GM23338 (cell line): ENCODE measurements around the gene CNTNAP2.

Source experiments
- CREB1 ChIP-seq: fragments of 250-450 bp; sonication (Bioruptor Pico); IDR thresholded peaks from 2 replicates; pipeline ENCODE4 v1.5.0; 2020; ENCODE audit warnings: low read depth, mild to moderate bottlenecking, moderate library complexity
- CTCF ChIP-seq, 2 experiments: fragments of 200-600 bp in 1 of 2; sonication (generic) in 1 of 2; conservative IDR thresholded peaks; 2 replicates each; pipeline versions ENCODE4 v1.5.1 to v1.6.1; 2016 to 2017; ENCODE audit warnings: antibody characterized with exemption in 2 of 2, low read depth in 2 of 2, mild to moderate bottlenecking in 2 of 2, moderate library complexity in 1 of 2
- EZH2 ChIP-seq: fragments of 200-600 bp; sonication (generic); IDR thresholded peaks from one replicate; pipeline ENCODE4 v1.8.0; 2017; ENCODE audit warnings: antibody characterized with exemption, mild to moderate bottlenecking, low read depth; ENCODE audit not compliant: unreplicated experiment
- JUNB ChIP-seq: IDR thresholded peaks from one replicate; pipeline ENCODE4 v1.6.1; 2016; ENCODE audit warnings: antibody characterized with exemption; ENCODE audit not compliant: unreplicated experiment
- NANOG ChIP-seq: IDR thresholded peaks from 2 replicates; pipeline ENCODE4 v1.6.1; 2016; ENCODE audit warnings: antibody characterized with exemption, borderline replicate concordance
- POLR2AphosphoS5 ChIP-seq: IDR thresholded peaks from 2 replicates; pipeline ENCODE4 v1.6.1; 2016; ENCODE audit warnings: antibody characterized with exemption, low read depth
- TF ChIP-seq, protein P1 (sequence below): IDR thresholded peaks from one replicate; pipeline ENCODE4 v1.6.1; 2018; ENCODE audit warnings: antibody characterized with exemption; ENCODE audit not compliant: unreplicated experiment
- TF ChIP-seq, protein P2 (sequence below): IDR thresholded peaks from 2 replicates; pipeline ENCODE4 v1.6.1; 2016; ENCODE audit warnings: antibody characterized with exemption

- TF ChIP-seq EZH2 (no peak), CTCF (conservative IDR thresholded peaks at IDR 0.05; ENCODE audit: low read depth in 2 of 2) (no peak), POLR2AphosphoS5 (no peak), NANOG (no peak), JUNB (no peak), CREB1 (CRISPR knock-in tag) (no peak)
- TF ChIP-seq, protein P1, sequence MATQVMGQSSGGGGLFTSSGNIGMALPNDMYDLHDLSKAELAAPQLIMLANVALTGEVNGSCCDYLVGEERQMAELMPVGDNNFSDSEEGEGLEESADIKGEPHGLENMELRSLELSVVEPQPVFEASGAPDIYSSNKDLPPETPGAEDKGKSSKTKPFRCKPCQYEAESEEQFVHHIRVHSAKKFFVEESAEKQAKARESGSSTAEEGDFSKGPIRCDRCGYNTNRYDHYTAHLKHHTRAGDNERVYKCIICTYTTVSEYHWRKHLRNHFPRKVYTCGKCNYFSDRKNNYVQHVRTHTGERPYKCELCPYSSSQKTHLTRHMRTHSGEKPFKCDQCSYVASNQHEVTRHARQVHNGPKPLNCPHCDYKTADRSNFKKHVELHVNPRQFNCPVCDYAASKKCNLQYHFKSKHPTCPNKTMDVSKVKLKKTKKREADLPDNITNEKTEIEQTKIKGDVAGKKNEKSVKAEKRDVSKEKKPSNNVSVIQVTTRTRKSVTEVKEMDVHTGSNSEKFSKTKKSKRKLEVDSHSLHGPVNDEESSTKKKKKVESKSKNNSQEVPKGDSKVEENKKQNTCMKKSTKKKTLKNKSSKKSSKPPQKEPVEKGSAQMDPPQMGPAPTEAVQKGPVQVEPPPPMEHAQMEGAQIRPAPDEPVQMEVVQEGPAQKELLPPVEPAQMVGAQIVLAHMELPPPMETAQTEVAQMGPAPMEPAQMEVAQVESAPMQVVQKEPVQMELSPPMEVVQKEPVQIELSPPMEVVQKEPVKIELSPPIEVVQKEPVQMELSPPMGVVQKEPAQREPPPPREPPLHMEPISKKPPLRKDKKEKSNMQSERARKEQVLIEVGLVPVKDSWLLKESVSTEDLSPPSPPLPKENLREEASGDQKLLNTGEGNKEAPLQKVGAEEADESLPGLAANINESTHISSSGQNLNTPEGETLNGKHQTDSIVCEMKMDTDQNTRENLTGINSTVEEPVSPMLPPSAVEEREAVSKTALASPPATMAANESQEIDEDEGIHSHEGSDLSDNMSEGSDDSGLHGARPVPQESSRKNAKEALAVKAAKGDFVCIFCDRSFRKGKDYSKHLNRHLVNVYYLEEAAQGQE, result no peak
- TF ChIP-seq, protein P2, sequence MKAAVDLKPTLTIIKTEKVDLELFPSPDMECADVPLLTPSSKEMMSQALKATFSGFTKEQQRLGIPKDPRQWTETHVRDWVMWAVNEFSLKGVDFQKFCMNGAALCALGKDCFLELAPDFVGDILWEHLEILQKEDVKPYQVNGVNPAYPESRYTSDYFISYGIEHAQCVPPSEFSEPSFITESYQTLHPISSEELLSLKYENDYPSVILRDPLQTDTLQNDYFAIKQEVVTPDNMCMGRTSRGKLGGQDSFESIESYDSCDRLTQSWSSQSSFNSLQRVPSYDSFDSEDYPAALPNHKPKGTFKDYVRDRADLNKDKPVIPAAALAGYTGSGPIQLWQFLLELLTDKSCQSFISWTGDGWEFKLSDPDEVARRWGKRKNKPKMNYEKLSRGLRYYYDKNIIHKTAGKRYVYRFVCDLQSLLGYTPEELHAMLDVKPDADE, result no peak
Observed at GRCh38 chr7:147731311-147731710, 1614.7 kb downstream of the CNTNAP2 start.
